PC-3 (cell line): ENCODE data around the gene VDAC2.
A peak's percentile ranks its signal among the peaks of the same experiment; 100 is the strongest.

Source experiments
- EZH2 ChIP-seq: fragments of 300-600 bp; sonication (generic); IDR thresholded peaks from one replicate; pipeline ENCODE4 v1.6.1; 2017; ENCODE audit warnings: antibody characterized with exemption, mild to moderate bottlenecking, low read length; ENCODE audit not compliant: unreplicated experiment
- TF ChIP-seq, protein P1 (sequence below): fragments of 300-600 bp; sonication (generic); conservative IDR thresholded peaks from 2 replicates; pipeline ENCODE4 v1.5.1; 2017; ENCODE audit warnings: antibody characterized with exemption, low read depth, mild to moderate bottlenecking, low read length

DNA sequence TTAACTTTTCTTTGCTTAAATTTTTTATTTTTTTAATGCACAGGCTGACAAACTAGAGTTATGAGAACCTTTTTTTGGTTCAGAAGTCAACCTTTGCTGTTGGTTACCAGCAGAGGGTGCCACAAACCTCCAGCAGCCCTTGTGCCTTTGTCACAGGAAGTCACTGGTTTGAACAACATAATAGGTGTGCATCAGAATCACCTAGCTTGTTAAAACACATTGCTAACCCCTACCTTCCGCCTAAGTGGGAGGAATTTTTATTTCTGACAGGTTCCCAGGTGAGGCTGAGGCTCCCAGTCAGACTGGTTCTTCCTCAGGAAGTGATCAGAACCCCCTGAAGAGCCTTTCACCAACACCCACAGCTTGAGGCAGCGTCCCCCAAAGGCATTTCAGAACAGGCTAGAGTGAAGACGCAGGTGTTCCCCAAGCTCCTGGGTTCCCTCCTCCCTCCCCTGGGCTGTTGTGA lies 22.6 kb upstream of the VDAC2 start:
- TF ChIP-seq, protein P1, sequence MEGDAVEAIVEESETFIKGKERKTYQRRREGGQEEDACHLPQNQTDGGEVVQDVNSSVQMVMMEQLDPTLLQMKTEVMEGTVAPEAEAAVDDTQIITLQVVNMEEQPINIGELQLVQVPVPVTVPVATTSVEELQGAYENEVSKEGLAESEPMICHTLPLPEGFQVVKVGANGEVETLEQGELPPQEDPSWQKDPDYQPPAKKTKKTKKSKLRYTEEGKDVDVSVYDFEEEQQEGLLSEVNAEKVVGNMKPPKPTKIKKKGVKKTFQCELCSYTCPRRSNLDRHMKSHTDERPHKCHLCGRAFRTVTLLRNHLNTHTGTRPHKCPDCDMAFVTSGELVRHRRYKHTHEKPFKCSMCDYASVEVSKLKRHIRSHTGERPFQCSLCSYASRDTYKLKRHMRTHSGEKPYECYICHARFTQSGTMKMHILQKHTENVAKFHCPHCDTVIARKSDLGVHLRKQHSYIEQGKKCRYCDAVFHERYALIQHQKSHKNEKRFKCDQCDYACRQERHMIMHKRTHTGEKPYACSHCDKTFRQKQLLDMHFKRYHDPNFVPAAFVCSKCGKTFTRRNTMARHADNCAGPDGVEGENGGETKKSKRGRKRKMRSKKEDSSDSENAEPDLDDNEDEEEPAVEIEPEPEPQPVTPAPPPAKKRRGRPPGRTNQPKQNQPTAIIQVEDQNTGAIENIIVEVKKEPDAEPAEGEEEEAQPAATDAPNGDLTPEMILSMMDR, result peak; percentile 98
- TF ChIP-seq EZH2, result no peak
